B cell (primary cell): ENCODE results near the gene ESPL1. TPM values are rescaled to one million over a fixed set of nuclear protein-coding genes. Genes with fewer than 3 reads are reported as not detected.

Experiments
- ATAC-seq: fragments of 200-7000 bp; cut with Tn5 transposase; one replicate; pipeline ENCODE4 v1.10.0; 2021; ENCODE audit warnings: low read depth, mild to moderate bottlenecking, moderate number of reproducible peaks, moderate library complexity
- CTCF ChIA-PET: fragments of 350-600 bp; sonication (Branson Sonifier 250); formaldehyde crosslinking; loops from one replicate; lab custom pipeline; 2021; ENCODE audit warnings: antibody characterized with exemption, inconsistent platforms; lab: Charles Lee
- POLR2A ChIA-PET: fragments of 350-600 bp; sonication (Branson Sonifier 250); formaldehyde crosslinking; loops from one replicate; lab custom pipeline; 2021; ENCODE audit warnings: antibody characterized with exemption; lab: Charles Lee
- DNase-seq: peaks from one replicate; pipeline ENCODE4 v3.0.0; 2013
- H2AFZ ChIP-seq: 2 replicates; pipeline ENCODE4 v1.6.1; 2012; ENCODE audit warnings: mild to moderate bottlenecking, low read depth, low read length; ENCODE audit not compliant: insufficient read depth, poor library complexity, severe bottlenecking
- H3K27ac ChIP-seq, 2 donors: 1 replicate in 1 of 2; 2 replicates in 1 of 2; pipeline ENCODE4 v1.5.1; 2012 to 2013; ENCODE audit warnings: low read length in 2 of 2, mild to moderate bottlenecking in 2 of 2, moderate library complexity in 1 of 2
- H3K27me3 ChIP-seq, 4 experiments: fragments of 200-600 bp in 1 of 4; sonication (generic) in 1 of 4; replicated peaks in 1 of 4; 1 replicate in 2 of 4; 2 replicates in 2 of 4; pipeline versions ENCODE4 v1.6.1 to v1.7.0; 2013 to 2016; ENCODE audit warnings: low read length in 3 of 4, mild to moderate bottlenecking in 2 of 4, mixed read lengths in 1 of 4, moderate library complexity in 1 of 4; ENCODE audit not compliant: insufficient read depth in 4 of 4, control insufficient read depth in 3 of 4; ENCODE audit errors: control extremely low read depth in 1 of 4
- H3K36me3 ChIP-seq, 2 experiments: replicated peaks in 1 of 2; 1 replicate in 1 of 2; 2 replicates in 1 of 2; pipeline versions ENCODE4 v1.6.1 to v1.7.1; 2013; ENCODE audit warnings: low read length in 1 of 2; ENCODE audit not compliant: insufficient read depth in 2 of 2, control insufficient read depth in 1 of 2; ENCODE audit errors: control extremely low read depth in 1 of 2, extremely low read depth in 1 of 2
- H3K4me1 ChIP-seq, 2 donors: fragments of 200-600 bp in 1 of 2; sonication (generic) in 1 of 2; 1 replicate in 1 of 2; 2 replicates in 1 of 2; pipeline versions ENCODE4 v1.5.1 to v1.6.1; 2013 to 2017; ENCODE audit warnings: low read length in 2 of 2; ENCODE audit not compliant: control insufficient read depth in 2 of 2, insufficient read depth in 2 of 2
- H3K4me2 ChIP-seq: replicated peaks from 2 replicates; pipeline ENCODE3; 2012; ENCODE audit warnings: mild to moderate bottlenecking, low read depth, low read length; ENCODE audit not compliant: poor library complexity, severe bottlenecking
- H3K4me3 ChIP-seq, 5 experiments: fragments of 200-600 bp in 1 of 5; sonication (generic) in 1 of 5; 1 replicate in 3 of 5; 2 replicates in 2 of 5; pipeline versions ENCODE4 v1.5.1 to v1.7.0; 2011 to 2016; ENCODE audit warnings: low read length in 4 of 5, mild to moderate bottlenecking in 4 of 5, low read depth in 2 of 5, control low read depth in 1 of 5, moderate library complexity in 1 of 5; ENCODE audit not compliant: insufficient read depth in 1 of 5; ENCODE audit errors: control extremely low read depth in 1 of 5, extremely low read depth in 1 of 5
- H3K79me2 ChIP-seq: fragments of 200-600 bp; sonication (generic); one replicate; pipeline ENCODE4 v1.6.0; 2016; ENCODE audit warnings: low read length; ENCODE audit not compliant: control insufficient read depth, insufficient read depth
- H3K9ac ChIP-seq: fragments of 200-600 bp; sonication (generic); 2 replicates; pipeline ENCODE4 v1.6.1; 2017; ENCODE audit warnings: mild to moderate bottlenecking, low read length, moderate library complexity
- H3K9me3 ChIP-seq, 3 donors: one replicate each; pipeline versions ENCODE4 v1.6.1 to v1.7.1; 2013; ENCODE audit warnings: low read length in 2 of 3; ENCODE audit not compliant: control insufficient read depth in 2 of 3, insufficient read depth in 1 of 3; ENCODE audit errors: control extremely low read depth in 1 of 3
- H4K20me1 ChIP-seq: 2 replicates; pipeline ENCODE4 v1.6.0; 2012; ENCODE audit warnings: mild to moderate bottlenecking, low read length; ENCODE audit not compliant: insufficient read depth, control insufficient read depth, poor library complexity, severe bottlenecking
- H3K27ac Mint-ChIP-seq: one replicate; pipeline ENCODE4 v1.8.0; 2021; ENCODE audit warnings: mixed read lengths
- H3K27me3 Mint-ChIP-seq: one replicate; pipeline ENCODE4 v1.8.0; 2021; ENCODE audit warnings: mixed read lengths
- H3K4me1 Mint-ChIP-seq: one replicate; pipeline ENCODE4 v1.8.0; 2021; ENCODE audit warnings: mixed read lengths
- H3K4me3 Mint-ChIP-seq: one replicate; pipeline ENCODE4 v1.8.0; 2021; ENCODE audit warnings: mixed read lengths
- H3K9me3 Mint-ChIP-seq: one replicate; pipeline ENCODE4 v1.8.0; 2022; ENCODE audit warnings: mixed read lengths; ENCODE audit not compliant: insufficient read depth
- EZH2 ChIP-seq: IDR thresholded peaks from 2 replicates; pipeline ENCODE4 v1.6.1; 2012; ENCODE audit warnings: borderline replicate concordance, low read depth, mild to moderate bottlenecking, moderate library complexity, low read length; ENCODE audit not compliant: insufficient read depth, poor library complexity, severe bottlenecking
- WGBS: methylation state at CpG from one replicate; pipeline ENCODE4 v1.1.5; 2013; ENCODE audit warnings: missing lambda C conversion rate; ENCODE audit not compliant: insufficient coverage; 5-methylcytosine and 5-hydroxymethylcytosine counted together
- intact Hi-C: fragments of 100-400 bp; cut with micrococcal nuclease; formaldehyde crosslinking; loops from one replicate; pipeline ENCODE4 v1.10.0; 2022
- polyA plus RNA-seq: library from polyadenylated mRNA; depleted of rRNA; stranded (reverse); fragments of >200 nt; gene quantifications from 2 replicates; pipeline ENCODE4 v1.2.3, GENCODE V29; 2012
- total RNA-seq, 2 donors: library from RNA; stranded (reverse); fragments of 120-200 nt in 1 of 2; gene quantifications; 1 replicate in 1 of 2; 2 replicates in 1 of 2; pipeline versions ENCODE4 v1.2.3 to v1.2.4, GENCODE V29; 2013 to 2022
- TF ChIP-seq, protein P1 (sequence below): fragments of 200-600 bp; IDR thresholded peaks from one replicate; pipeline ENCODE4 v1.8.0; 2022; ENCODE audit warnings: antibody characterized with exemption, mild to moderate bottlenecking

Gene ESPL1
- total and polyA plus RNA-seq, 2 donors (not counting 1 experiment from before 2014, with no cell fraction given), result 0.88 to 2.4 TPM

DNA sequence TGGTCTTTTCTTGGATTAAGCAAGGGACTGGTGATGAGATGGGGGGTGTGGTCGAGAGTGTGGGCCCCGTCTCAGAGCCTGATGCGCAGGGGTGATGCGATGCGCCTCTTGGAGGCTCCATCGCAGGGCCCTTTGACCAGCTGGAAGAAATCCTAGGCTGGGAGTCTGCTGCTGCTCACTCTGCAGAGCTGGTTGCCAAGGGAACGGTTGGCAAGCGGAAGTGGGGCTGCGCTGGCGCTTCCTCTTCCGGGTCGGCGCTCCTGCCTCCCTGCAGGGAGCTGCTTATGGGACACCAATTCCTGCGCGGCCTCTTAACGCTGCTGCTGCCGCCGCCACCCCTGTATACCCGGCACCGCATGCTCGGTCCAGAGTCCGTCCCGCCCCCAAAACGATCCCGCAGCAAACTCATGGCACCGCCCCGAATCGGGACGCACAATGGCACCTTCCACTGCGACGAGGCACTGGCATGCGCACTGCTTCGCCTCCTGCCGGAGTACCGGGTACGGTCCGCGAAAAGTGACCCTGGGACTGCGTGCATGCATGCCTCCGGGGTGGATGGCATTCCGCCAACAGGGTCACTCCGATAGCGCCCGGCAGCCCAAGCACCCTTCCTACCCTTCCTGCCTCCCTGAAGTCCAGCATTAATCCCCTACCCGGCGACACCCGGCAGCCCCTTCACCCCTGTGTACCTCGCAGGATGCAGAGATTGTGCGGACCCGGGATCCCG lies 31.5 kb downstream of the ESPL1 start, which contains the start of gene MYG1:
Gene MYG1 (plus strand): TSS at position 242 of the 727 bp plus-strand sequence. CDS start 43 bp downstream, at position 285.
- ChIA-PET POLR2A (interaction anchor here (0.7 to 3.3 kb wide), 7 partner anchors 13 to 470 kb away, joined by 3 to 19 read pairs (median 6); partner anchors contain the start of genes AAAS, CSAD, ESPL1 and ZNF740), CTCF (interaction anchor here (0.7 to 24.0 kb wide), 13 partner anchors 10 to 1261 kb away, joined by 3 to 721 read pairs (median 4); partner anchors contain the start of genes AAAS, ESPL1 and ITGB7)
- Histone ChIP-seq H4K20me1 (peaks cover 35% of the 10 kb centered on the region), H2AFZ (peak within 1 kb of the TSS; percentile 86), H3K4me1 (peaks cover 31 to 51% of the 10 kb centered on the region in 2 donors), H3K27me3 (no peaks in the 10 kb centered on the region), H3K9me3 (no peaks in the 10 kb centered on the region), H3K27ac (peak within 1 kb of the TSS; percentile 65 to 74), H3K9ac (peak within 1 kb of the TSS; percentile 93), H3K79me2 (peaks cover 70% of the 10 kb centered on the region), H3K36me3 (peaks cover 5 to 45% of the 10 kb centered on the region in 2 experiments), H3K4me2 (peak within 1 kb of the TSS; percentile 91), H3K4me3 (peak within 1 kb of the TSS; percentile 71 to 94 (median 83))
- intact Hi-C loops, result loop anchor here (1.0 to 5.0 kb wide), 5 partner anchors 22 to 328 kb away; partner anchors contain the start of genes AAAS, ATF7, CSAD and PCBP2
- Mint-ChIP-seq H3K9me3 (no peaks in the 10 kb centered on the region), H3K4me1 (peaks cover 68% of the 10 kb centered on the region), H3K27me3 (no peaks in the 10 kb centered on the region), H3K4me3 (peak within 1 kb of the TSS; percentile 100), H3K27ac (peak within 1 kb of the TSS; percentile 99)
- DNase-seq, result peak; percentile 90
- 3% methylated on average over 51 of the region's 51 CpGs for WGBS
- ATAC-seq, result peak; percentile 55
- TF ChIP-seq EZH2, result no peak
- TF ChIP-seq, protein P1, sequence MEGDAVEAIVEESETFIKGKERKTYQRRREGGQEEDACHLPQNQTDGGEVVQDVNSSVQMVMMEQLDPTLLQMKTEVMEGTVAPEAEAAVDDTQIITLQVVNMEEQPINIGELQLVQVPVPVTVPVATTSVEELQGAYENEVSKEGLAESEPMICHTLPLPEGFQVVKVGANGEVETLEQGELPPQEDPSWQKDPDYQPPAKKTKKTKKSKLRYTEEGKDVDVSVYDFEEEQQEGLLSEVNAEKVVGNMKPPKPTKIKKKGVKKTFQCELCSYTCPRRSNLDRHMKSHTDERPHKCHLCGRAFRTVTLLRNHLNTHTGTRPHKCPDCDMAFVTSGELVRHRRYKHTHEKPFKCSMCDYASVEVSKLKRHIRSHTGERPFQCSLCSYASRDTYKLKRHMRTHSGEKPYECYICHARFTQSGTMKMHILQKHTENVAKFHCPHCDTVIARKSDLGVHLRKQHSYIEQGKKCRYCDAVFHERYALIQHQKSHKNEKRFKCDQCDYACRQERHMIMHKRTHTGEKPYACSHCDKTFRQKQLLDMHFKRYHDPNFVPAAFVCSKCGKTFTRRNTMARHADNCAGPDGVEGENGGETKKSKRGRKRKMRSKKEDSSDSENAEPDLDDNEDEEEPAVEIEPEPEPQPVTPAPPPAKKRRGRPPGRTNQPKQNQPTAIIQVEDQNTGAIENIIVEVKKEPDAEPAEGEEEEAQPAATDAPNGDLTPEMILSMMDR, result peak; percentile 34
